HEK293T (cell line): ENCODE results near the gene ZMIZ1.

Experiments used
- CTCF ChIA-PET: fragments of 350-600 bp; formaldehyde crosslinking; extraction: SDS; loops from one replicate; lab custom pipeline; 2021; ENCODE audit warnings: antibody characterized with exemption, inconsistent platforms; lab: Yijun Ruan, JAX
- POLR2A ChIA-PET: fragments of 350-600 bp; formaldehyde crosslinking; extraction: SDS; loops from one replicate; lab custom pipeline; 2020; ENCODE audit warnings: antibody characterized with exemption, inconsistent platforms; lab: Yijun Ruan, JAX
- DNase-seq: peaks from one replicate; pipeline ENCODE4 v3.0.0; 2012; ENCODE audit warnings: mixed read lengths; ENCODE audit errors: extremely low spot score
- ARNT ChIP-seq: fragments of 450-650 bp; IDR thresholded peaks from 2 replicates; pipeline ENCODE4 v1.6.1; 2017; ENCODE audit warnings: mild to moderate bottlenecking
- BHLHE40 ChIP-seq: fragments of 450-650 bp; IDR thresholded peaks from 2 replicates; pipeline ENCODE4 v1.6.1; 2016; ENCODE audit warnings: mild to moderate bottlenecking, moderate library complexity, borderline replicate concordance
- CTBP1 ChIP-seq: fragments of 450-650 bp; IDR thresholded peaks from 2 replicates; pipeline ENCODE4 v1.6.1; 2016; ENCODE audit warnings: borderline replicate concordance
- ELF4 ChIP-seq: fragments of 450-650 bp; IDR thresholded peaks from 2 replicates; pipeline ENCODE4 v1.6.1; 2017; ENCODE audit warnings: antibody characterized with exemption
- FOXA1 ChIP-seq: fragments of 450-650 bp; IDR thresholded peaks from 2 replicates; pipeline ENCODE4 v1.6.1; 2016; ENCODE audit warnings: mild to moderate bottlenecking
- FOXK2 ChIP-seq: fragments of 450-650 bp; IDR thresholded peaks from 2 replicates; pipeline ENCODE4 v1.6.1; 2016; ENCODE audit warnings: mild to moderate bottlenecking
- FOXM1 ChIP-seq: fragments of 450-650 bp; IDR thresholded peaks from 2 replicates; pipeline ENCODE4 v1.6.1; 2017; ENCODE audit warnings: mild to moderate bottlenecking, borderline replicate concordance
- HDGF ChIP-seq: fragments of 450-650 bp; IDR thresholded peaks from 2 replicates; pipeline ENCODE4 v1.6.1; 2017; ENCODE audit warnings: antibody characterized with exemption, borderline replicate concordance
- L3MBTL2 ChIP-seq: fragments of 450-650 bp; conservative IDR thresholded peaks from 2 replicates; pipeline ENCODE4 v1.6.1; 2016; ENCODE audit warnings: mild to moderate bottlenecking
- LEF1 ChIP-seq: fragments of 450-650 bp; IDR thresholded peaks from 2 replicates; pipeline ENCODE4 v1.6.1; 2017; ENCODE audit warnings: mild to moderate bottlenecking, borderline replicate concordance
- NFRKB ChIP-seq: fragments of 450-650 bp; IDR thresholded peaks from 2 replicates; pipeline ENCODE4 v1.6.1; 2016; ENCODE audit warnings: mild to moderate bottlenecking, moderate library complexity
- PKNOX1 ChIP-seq: fragments of 450-650 bp; IDR thresholded peaks from 2 replicates; pipeline ENCODE4 v1.6.1; 2016
- SP1 ChIP-seq: fragments of 450-650 bp; IDR thresholded peaks from 2 replicates; pipeline ENCODE4 v1.6.1; 2017
- SUZ12 ChIP-seq: fragments of 450-650 bp; IDR thresholded peaks from 2 replicates; pipeline ENCODE4 v1.6.1; 2016; ENCODE audit warnings: mild to moderate bottlenecking
- TARDBP ChIP-seq: fragments of 450-650 bp; IDR thresholded peaks from 2 replicates; pipeline ENCODE4 v1.6.1; 2016
- ZNF384 ChIP-seq: fragments of 450-650 bp; IDR thresholded peaks from 2 replicates; pipeline ENCODE4 v1.6.1; 2016

Gene ZMIZ1

GRCh38 chr10:79166312-79166721 lies 97.6 kb downstream of the ZMIZ1 start:
- ChIA-PET CTCF (no interaction called here), POLR2A (no interaction called here)
- TF ChIP-seq TARDBP (no peak), SUZ12 (no peak), ELF4 (no peak), NFRKB (no peak), L3MBTL2 (no peak), SP1 (no peak), FOXA1 (no peak), LEF1 (no peak), ARNT (no peak), FOXM1 (no peak), CTBP1 (no peak), FOXK2 (no peak), ZNF384 (no peak), PKNOX1 (no peak), HDGF (no peak), BHLHE40 (no peak)
- no peak for DNase-seq

DNA sequence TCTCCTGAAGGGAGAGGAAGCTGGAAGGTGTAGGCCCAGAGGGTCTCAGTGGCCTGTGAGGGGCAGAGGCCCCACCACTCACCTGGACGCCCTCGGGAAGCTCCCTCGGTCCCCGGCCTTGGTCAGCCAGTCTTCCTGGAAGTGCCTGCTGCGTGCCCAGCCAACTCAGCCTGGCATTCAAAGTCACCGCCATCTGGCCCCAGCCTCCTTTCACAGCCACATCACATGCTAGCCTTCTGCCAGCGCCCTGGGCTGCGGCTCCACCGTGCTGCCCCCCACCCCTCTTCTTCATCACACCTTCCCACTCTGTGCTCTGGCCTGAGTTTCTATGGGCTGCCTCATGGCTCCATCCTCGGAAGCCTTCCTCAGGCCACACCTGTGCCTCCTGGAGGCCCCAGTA lies 98.0 kb downstream of the ZMIZ1 start:
- no peak for TF ChIP-seq NFRKB
- no peak for TF ChIP-seq ELF4
- TF ChIP-seq SP1, result no peak
- TF ChIP-seq SUZ12, result no peak
- TF ChIP-seq BHLHE40, result no peak
- TF ChIP-seq FOXK2, result no peak
- TF ChIP-seq ZNF384, result no peak
- TF ChIP-seq TARDBP, result no peak
- TF ChIP-seq FOXA1, result no peak
- TF ChIP-seq L3MBTL2, result no peak
- no peak for TF ChIP-seq LEF1
- no peak for TF ChIP-seq PKNOX1
- no peak for TF ChIP-seq CTBP1
- no peak for TF ChIP-seq ARNT
- TF ChIP-seq HDGF, result no peak
- TF ChIP-seq FOXM1, result no peak
- DNase-seq, result no peak
- ChIA-PET POLR2A (no interaction called here), CTCF (no interaction called here)

DNA sequence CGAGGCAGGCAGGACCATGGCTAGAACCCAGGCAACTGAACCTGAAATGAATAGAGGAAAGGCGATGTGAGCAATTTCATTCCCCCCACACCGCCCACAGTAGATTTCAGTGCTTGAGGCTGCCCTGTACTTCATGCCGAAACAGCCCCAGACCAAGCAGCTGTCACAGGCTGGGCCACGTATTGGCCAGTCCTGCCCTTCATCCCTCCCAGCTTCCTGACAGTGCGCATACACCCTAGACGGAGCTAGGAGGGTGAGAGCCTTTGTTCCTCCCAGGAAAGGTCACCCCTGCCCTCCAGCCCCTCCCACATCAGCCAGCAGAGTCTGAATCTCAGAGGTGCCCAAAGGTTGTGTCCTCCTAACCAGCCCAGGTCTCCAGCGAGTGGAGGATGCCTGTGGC lies 98.8 kb downstream of the ZMIZ1 start:
- DNase-seq, result no peak
- CTCF ChIA-PET, result no interaction called here

DNA sequence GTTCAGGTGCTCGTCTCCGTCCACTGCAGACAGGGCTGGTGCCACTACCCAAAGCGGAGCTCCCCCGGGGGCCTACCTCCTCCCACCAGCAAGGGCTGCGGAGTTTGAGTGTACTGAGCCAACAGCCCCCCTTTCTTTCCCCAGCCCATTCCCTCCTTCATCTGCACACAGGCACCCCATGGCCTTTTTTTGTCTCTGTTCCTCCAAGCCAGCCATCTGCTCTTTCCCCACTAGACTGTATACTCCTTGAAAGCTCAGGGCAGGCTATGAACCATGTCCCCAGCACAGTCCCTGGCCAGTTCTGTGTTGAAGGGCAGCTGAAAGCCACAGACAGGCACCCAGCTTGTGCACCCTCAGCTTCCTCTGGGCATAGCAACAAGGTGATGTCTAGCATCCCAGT lies 99.4 kb downstream of the ZMIZ1 start:
- ChIA-PET CTCF (no interaction called here), POLR2A (no interaction called here)
- no peak for TF ChIP-seq BHLHE40
- TF ChIP-seq CTBP1, result no peak
- no peak for TF ChIP-seq ARNT
- TF ChIP-seq LEF1, result no peak
- no peak for DNase-seq

More for the DNA sequence above, 98.8 kb downstream of the ZMIZ1 start:
- no peak for TF ChIP-seq ARNT
- POLR2A ChIA-PET, result no interaction called here

GRCh38 chr10:79170226-79170752 lies 101.5 kb downstream of the ZMIZ1 start:
- ChIA-PET POLR2A (no interaction called here), CTCF (no interaction called here)
- TF ChIP-seq SUZ12, result no peak
- no peak for TF ChIP-seq ZNF384
- TF ChIP-seq HDGF, result no peak
- TF ChIP-seq SP1, result no peak
- no peak for TF ChIP-seq LEF1
- no peak for TF ChIP-seq FOXK2
- TF ChIP-seq FOXM1, result no peak
- no peak for TF ChIP-seq TARDBP
- TF ChIP-seq PKNOX1, result no peak
- TF ChIP-seq ELF4, result no peak
- TF ChIP-seq NFRKB, result no peak
- no peak for DNase-seq

DNA sequence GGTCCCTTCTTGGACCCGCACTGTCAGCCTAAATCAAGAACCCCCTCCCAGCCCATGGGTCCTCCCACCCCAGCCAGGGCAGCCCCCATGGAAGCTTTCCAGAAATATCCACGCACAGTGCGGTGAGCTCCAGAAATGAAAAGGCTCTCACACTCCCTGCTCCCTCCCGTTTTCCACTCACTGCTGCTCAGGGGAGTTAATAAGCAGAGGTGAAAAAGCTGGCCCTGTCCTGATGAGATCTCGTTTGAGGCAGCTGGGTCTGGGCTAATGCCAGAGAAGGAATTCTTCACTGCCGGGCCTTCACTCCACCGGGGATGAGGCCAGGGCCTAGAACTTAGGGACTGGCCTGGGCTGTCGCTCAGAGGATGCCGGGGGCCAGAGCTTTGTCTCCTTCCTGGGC lies 102.2 kb downstream of the ZMIZ1 start:
- TF ChIP-seq TARDBP, result no peak
- no peak for TF ChIP-seq ARNT
- TF ChIP-seq FOXA1, result no peak
- TF ChIP-seq LEF1, result no peak
- TF ChIP-seq BHLHE40, result no peak
- no peak for TF ChIP-seq FOXK2
- DNase-seq, result no peak
- ChIA-PET CTCF (no interaction called here), POLR2A (no interaction called here)

DNA sequence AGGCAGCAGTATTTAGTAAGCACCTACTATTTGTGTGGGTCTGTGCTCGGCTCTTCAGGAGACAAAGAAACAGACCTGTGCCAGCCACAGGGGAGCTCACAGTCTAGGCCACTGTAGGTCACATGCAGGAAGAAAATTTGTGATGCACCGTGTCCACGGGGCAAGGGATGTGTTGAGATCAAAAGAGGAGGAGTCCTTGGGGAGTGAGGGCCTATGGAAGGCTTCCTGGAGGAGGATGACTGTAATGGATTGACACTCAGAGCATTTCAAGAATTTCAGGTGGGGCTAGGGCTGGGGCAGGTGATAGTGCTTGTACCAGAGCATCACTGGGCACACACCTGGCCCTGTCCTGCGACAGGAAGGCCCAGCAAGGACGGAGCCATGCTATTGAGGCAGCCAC lies 102.7 kb downstream of the ZMIZ1 start:
- ChIA-PET POLR2A (no interaction called here), CTCF (no interaction called here)
- TF ChIP-seq ARNT, result no peak
- TF ChIP-seq ELF4, result no peak
- TF ChIP-seq L3MBTL2, result no peak
- TF ChIP-seq HDGF, result no peak
- TF ChIP-seq FOXA1, result no peak
- no peak for TF ChIP-seq PKNOX1
- TF ChIP-seq TARDBP, result no peak
- TF ChIP-seq FOXM1, result no peak
- no peak for TF ChIP-seq FOXK2
- TF ChIP-seq BHLHE40, result no peak
- TF ChIP-seq ZNF384, result no peak
- TF ChIP-seq CTBP1, result no peak
- DNase-seq, result no peak
